SH-SY5Y (cell line): ENCODE data around the gene NKAIN2.

Source experiments
- GATA2 ChIP-seq: IDR thresholded peaks from 2 replicates; pipeline ENCODE4 v1.6.1; 2011; ENCODE audit warnings: mild to moderate bottlenecking, low read depth, low read length
- GATA3 ChIP-seq: IDR thresholded peaks from 2 replicates; pipeline ENCODE4 v1.6.1; 2011; ENCODE audit warnings: low read depth, mild to moderate bottlenecking, low read length, moderate library complexity

The NKAIN2 gene

DNA sequence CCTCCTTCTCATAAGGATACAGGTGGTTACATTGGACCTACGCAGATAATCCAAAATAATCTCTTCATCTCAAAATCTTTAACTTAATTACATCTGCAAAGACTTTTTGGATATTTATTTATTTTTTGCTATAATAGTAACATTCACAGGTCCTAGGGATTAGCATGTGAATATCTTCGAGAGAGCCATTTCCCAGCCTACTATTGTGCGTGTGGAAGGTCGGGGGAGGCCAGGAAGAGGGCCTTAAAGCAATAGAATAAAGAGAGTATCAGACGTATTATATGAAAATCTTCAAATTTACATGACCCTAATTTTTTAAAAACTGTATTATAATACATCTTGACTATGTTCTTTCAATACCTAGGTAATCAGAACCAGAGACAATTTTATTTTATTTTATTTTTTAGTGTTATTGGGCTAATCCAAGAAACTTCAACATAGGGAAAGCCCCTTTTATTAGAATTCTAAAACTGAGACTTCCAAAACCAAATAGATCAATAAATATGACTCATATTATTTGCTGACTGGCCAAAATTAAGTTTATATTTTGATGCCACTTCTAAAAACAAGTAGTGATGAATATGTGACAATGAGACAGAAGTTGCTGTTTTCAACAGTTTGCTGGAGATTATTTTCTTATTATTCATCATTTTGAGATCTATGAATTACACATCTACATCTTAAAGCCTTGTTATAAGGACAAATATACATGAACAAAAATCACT is 536.1 kb downstream of the NKAIN2 start:
- TF ChIP-seq GATA3 (no peak), GATA2 (no peak)

DNA sequence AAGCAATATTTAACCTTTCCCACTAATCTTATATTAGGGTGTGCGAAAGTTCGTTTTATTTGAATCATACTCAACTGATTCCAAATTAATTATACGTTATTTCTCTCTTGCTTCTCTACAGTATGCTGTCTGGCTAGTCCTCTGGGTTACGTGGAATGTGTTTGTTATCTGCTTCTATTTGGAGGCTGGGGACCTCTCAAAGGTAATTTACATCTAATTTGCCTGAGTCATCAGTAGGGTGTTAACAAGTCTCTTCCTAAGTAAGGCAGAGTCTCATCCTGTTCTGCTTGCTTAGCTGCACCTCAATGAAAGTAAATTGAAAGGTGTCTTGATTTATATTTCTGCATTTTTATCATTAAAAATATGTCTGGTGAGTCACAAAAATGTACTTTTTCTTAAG is 551.5 kb downstream of the NKAIN2 start:
- TF ChIP-seq GATA3 (no peak), GATA2 (no peak)

GRCh38 chr6:124356276-124356810 is 552.7 kb downstream of the NKAIN2 start:
- no peak for TF ChIP-seq GATA3
- no peak for TF ChIP-seq GATA2

DNA sequence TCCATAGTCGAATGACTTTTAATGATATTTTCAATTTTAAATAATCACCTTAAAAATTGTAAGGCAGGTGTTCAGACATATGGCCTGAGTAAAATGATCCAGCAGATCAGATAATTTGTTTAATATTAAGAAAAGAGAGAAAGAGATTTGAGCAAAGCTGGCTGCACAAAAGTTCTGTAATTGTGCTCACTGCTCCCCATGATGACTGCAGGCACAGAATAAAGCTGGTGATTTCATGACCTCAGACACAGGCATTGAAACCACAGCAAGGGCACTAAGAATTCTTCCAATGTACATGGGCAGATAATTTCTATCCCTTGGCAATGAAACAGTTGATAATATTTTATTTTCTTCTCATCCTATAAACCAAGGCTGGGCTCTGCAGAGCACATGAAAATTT is 553.1 kb downstream of the NKAIN2 start:
- no peak for TF ChIP-seq GATA3
- TF ChIP-seq GATA2, result no peak

GRCh38 chr6:124368131-124368530 is 564.5 kb downstream of the NKAIN2 start:
- TF ChIP-seq GATA3 (no peak), GATA2 (no peak)

DNA sequence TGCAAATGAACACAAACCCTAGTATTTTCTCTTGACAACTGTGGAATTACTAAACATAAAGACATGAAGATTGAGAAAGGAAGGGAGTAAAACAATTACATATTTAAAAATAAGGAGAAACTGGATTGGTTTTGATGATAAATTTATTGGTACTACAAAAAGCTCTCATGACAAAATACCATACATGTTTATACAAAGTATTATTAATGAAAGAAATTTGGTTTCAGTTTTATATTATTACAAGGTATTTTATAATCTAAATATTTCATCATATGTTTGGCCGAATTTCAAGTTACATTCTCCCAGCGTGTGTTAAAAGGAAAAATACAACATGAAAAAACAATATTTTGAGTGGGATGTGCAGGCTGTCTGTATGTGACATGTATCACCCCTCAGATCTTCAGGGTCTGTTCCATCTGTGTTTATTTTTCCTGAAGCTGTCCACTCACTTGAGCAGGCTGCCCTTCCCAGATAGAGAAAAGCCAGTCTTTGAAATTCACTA is 568.4 kb downstream of the NKAIN2 start:
- TF ChIP-seq GATA2 (no peak), GATA3 (no peak)

GRCh38 chr6:124373386-124373785 is 569.7 kb downstream of the NKAIN2 start:
- TF ChIP-seq GATA3 (no peak), GATA2 (no peak)

GRCh38 chr6:124389127-124389526 is 585.5 kb downstream of the NKAIN2 start:
- TF ChIP-seq GATA2, result no peak
- TF ChIP-seq GATA3, result no peak

GRCh38 chr6:124393536-124393935 is 589.9 kb downstream of the NKAIN2 start:
- TF ChIP-seq GATA3 (no peak), GATA2 (no peak)

DNA sequence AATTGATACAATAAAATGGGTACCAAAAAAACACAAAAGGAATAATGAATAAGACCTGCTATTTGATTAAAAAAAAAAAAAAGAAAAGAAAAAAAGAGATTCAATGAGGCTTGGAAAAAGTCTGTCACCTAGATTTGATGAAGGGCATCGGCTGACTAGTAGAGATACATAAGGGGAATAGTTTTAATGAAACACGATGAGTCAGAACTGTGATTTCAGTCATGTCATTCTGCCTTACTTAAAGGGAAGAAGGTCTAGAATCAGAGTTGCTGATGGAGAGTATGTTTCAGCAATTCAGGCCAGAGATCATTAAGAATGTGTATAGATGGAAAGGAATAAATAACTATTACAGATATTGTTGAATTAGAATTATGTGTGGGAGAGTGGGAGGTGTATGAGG is 592.7 kb downstream of the NKAIN2 start:
- TF ChIP-seq GATA3, result no peak
- no peak for TF ChIP-seq GATA2

- TF ChIP-seq GATA2 (no peak), GATA3 (no peak)
Observed at GRCh38 chr6:124400261-124400999, 596.8 kb downstream of the NKAIN2 start.

- no peak for TF ChIP-seq GATA3
- TF ChIP-seq GATA2, result no peak
Observed at GRCh38 chr6:124420116-124420840, 616.6 kb downstream of the NKAIN2 start.

GRCh38 chr6:124423621-124424020 is 620.0 kb downstream of the NKAIN2 start:
- no peak for TF ChIP-seq GATA2
- no peak for TF ChIP-seq GATA3

DNA sequence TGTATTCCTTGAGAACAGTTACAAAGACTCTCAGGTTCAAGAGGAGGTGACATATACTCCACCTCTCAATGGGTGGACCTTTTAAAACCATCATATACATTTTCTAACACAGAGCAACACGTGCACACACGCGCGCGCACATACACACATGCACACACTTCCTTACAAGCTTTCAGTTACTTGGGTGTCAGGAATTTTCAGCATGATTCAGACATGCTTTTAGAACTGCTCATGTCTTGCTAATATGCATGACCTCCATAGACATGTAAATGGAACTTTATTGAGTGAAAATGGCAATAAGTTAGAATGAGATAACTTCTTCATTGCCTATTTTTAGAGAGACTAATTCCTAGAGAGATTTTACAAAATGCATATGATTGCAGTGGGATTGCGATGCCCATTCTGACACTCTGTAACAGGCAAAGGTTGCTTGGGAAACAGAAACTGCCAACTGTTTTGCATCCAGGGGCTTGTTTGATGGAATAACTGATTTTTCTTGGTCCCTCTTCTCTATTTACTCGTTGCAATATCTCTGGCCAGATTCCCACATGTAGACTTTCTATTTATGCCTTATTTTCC is 627.2 kb downstream of the NKAIN2 start:
- TF ChIP-seq GATA2 (no peak), GATA3 (no peak)

- TF ChIP-seq GATA2, result no peak
- TF ChIP-seq GATA3, result no peak
Observed at GRCh38 chr6:124432620-124433019, 629.0 kb downstream of the NKAIN2 start.
